AG20443 (cell line): ENCODE measurements around the gene PRKD1.
"Not testable (repeated sequence)": the region's sequence is repeated elsewhere in the genome, so short reads cannot be mapped to it uniquely, and the experiment has no call there.

Experiments used
- DNase-seq: peaks from one replicate; pipeline ENCODE4 v3.0.0; 2012; ENCODE audit warnings: low spot score, mixed read lengths

Gene PRKD1

GRCh38 chr14:29798108-29798663, 129.5 kb downstream of the PRKD1 start:
- no peak for DNase-seq

- no peak for DNase-seq
Measured at GRCh38 chr14:29796853-29797252, 130.8 kb downstream of the PRKD1 start.

- DNase-seq = no peak
Measured at GRCh38 chr14:29789475-29789874, 138.2 kb downstream of the PRKD1 start.

GRCh38 chr14:29788093-29788492, 139.6 kb downstream of the PRKD1 start:
- DNase-seq = no peak

GRCh38 chr14:29783556-29783955, 144.1 kb downstream of the PRKD1 start:
- DNase-seq = no peak

- DNase-seq = no peak
Measured at GRCh38 chr14:29782041-29782440, 145.6 kb downstream of the PRKD1 start.

- not testable (repeated sequence) for DNase-seq
Measured at GRCh38 chr14:29777142-29777541, 150.5 kb downstream of the PRKD1 start.

- no peak for DNase-seq
Measured at GRCh38 chr14:29773990-29774389, 153.7 kb downstream of the PRKD1 start.

- DNase-seq = no peak
Measured at GRCh38 chr14:29763342-29763858, 164.2 kb downstream of the PRKD1 start.

- DNase-seq = no peak
Measured at GRCh38 chr14:29759521-29760340, 167.9 kb downstream of the PRKD1 start.

- no peak for DNase-seq
Measured at GRCh38 chr14:29757711-29758233, 169.9 kb downstream of the PRKD1 start.

GRCh38 chr14:29757188-29757680, 170.4 kb downstream of the PRKD1 start:
- no peak for DNase-seq

- no peak for DNase-seq
Measured at GRCh38 chr14:29756019-29756385, 171.6 kb downstream of the PRKD1 start.

- no peak for DNase-seq
Measured at GRCh38 chr14:29755311-29756018, 172.2 kb downstream of the PRKD1 start.

GRCh38 chr14:29754134-29754533, 173.5 kb downstream of the PRKD1 start:
- no peak for DNase-seq

GRCh38 chr14:29752221-29752923, 175.3 kb downstream of the PRKD1 start:
- no peak for DNase-seq

GRCh38 chr14:29749829-29750228, 177.8 kb downstream of the PRKD1 start:
- no peak for DNase-seq

- peak; percentile 63 for DNase-seq
Measured at GRCh38 chr14:29749327-29749726, 178.3 kb downstream of the PRKD1 start.

GRCh38 chr14:29745863-29746262, 181.8 kb downstream of the PRKD1 start:
- no peak for DNase-seq

GRCh38 chr14:29743531-29743930, 184.1 kb downstream of the PRKD1 start:
- DNase-seq = no peak

- peak; percentile 55 for DNase-seq
Measured at GRCh38 chr14:29741909-29742401, 185.7 kb downstream of the PRKD1 start.

GRCh38 chr14:29740491-29740890, 187.2 kb downstream of the PRKD1 start:
- no peak for DNase-seq
